Measurements from ENCODE around the gene BLTP3A. TPM values are rescaled to one million over a fixed set of nuclear protein-coding genes. Genes with fewer than 3 reads are reported as not detected.
"Not testable (repeated sequence)": the region's sequence is repeated elsewhere in the genome, so short reads cannot be mapped to it uniquely, and the experiment has no call there.

The BLTP3A gene
- polyA plus RNA-seq, 1 of the 3 experiments (the other 2 are of a cell fraction) = 3.1 TPM

DNA sequence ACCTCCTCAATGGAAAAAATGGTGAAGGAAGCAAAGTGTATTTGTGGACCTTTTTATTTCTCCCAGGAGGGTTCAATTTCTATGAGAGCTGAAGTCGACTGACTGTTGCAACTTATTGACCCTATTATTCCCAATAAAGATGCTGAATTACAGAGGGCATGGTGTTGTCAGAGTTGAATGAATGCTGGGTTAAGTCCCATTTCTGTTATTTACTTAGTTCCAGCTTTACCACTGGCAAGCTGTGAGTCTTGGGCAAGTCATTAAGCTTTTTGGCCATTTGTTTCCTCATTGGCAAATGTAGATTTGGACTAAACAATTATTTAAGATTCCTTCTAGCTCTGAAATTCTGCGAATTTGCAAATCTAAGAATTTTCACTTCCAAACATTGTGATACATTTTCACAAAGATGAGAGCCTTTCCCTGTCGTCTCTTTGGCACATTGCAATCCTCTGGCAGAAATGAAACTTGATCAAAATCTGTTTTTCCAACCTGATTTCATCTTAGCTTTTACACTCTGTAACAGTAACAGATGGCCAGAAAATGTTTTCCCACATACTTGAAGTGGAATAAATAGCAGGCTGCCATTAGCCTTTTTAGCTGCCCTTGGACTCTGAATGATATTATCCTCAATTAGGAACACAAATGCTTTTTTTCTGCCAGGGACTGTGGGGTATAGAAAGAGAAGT, 21.3 kb downstream of the BLTP3A start:
- Histone ChIP-seq H3K4me2 (no peak overlapping the region), H3K36me3 (replicated peaks in 1 of 2; ENCODE audit: control insufficient read depth in 1 of 2, insufficient read depth in 2 of 2, low read length in 1 of 2) (no peaks in the 10 kb centered on the region), H4K20me1 (ENCODE audit: insufficient read depth) (peaks cover 8% of the 10 kb centered on the region; the same call in 1 of the 2 replicates), H3K9me2 (no peaks in the 10 kb centered on the region), H3K4me1 (ENCODE audit: control insufficient read depth in 1 of 2, insufficient read depth in 2 of 2, low read depth in 1 of 2, low read length in 1 of 2) (peaks cover 0 to 7% of the 10 kb centered on the region in 2 experiments; a peak in 2 of 4 replicates), H3K27me3 (ENCODE audit: insufficient read depth) (no peaks in the 10 kb centered on the region), H3K4me3 (ENCODE audit: low read depth in 2 of 2, low read length in 1 of 2) (no peak overlapping the region), H3K9ac (no peak overlapping the region), H3F3A (replicated peaks; ENCODE audit: insufficient read depth) (peaks cover 11% of the 10 kb centered on the region), H3K9me3 (no peaks in the 10 kb centered on the region), H3K79me2 (ENCODE audit: insufficient read depth) (peaks cover 14% of the 10 kb centered on the region), H3K27ac (ENCODE audit: low read depth in 2 of 2, low read length in 1 of 2) (peak overlapping the region in 1 of 2 experiments; percentile 7; a peak in 1 of 4 replicates), H2AFZ (ENCODE audit: low read depth) (no peak overlapping the region)
- peak; percentile 91 for TF ChIP-seq RCOR1 (IDR thresholded peaks at IDR 0.05; ENCODE audit: low read length)
- no peak for TF ChIP-seq NRF1 (IDR thresholded peaks at IDR 0.05; ENCODE audit: low read depth, low read length)
- no peak for TF ChIP-seq MEF2A (IDR thresholded peaks at IDR 0.05; ENCODE audit: borderline replicate concordance, low read depth)
- no peak for TF ChIP-seq FOXJ3 (CRISPR knock-in tag; IDR thresholded peaks at IDR 0.05)
- TF ChIP-seq GATA2 (CRISPR knock-in tag; IDR thresholded peaks at IDR 0.05) = peak; percentile 58
- no peak for TF ChIP-seq SMC3 (IDR thresholded peaks at IDR 0.05; ENCODE audit: low read depth, low read length)
- no peak for TF ChIP-seq TCF12 (IDR thresholded peaks at IDR 0.05)
- POLR2A ChIA-PET = interaction anchor here (1.0 kb wide), 1 partner anchor 22 kb away, joined by 3 read pairs; the partner anchor contains the start of gene BLTP3A
- WGBS (ENCODE audit: low lambda C conversion rate) = 38% methylated on average over 3 of the region's 3 CpGs
- CTCF ChIA-PET = interaction anchor here (0.9 to 1.4 kb wide), 4 partner anchors 12 to 56 kb away, joined by 3 to 6 read pairs (median 4); partner anchors contain the start of genes BLTP3A and SNRPC
- peak; percentile 44 for DNase-seq

DNA sequence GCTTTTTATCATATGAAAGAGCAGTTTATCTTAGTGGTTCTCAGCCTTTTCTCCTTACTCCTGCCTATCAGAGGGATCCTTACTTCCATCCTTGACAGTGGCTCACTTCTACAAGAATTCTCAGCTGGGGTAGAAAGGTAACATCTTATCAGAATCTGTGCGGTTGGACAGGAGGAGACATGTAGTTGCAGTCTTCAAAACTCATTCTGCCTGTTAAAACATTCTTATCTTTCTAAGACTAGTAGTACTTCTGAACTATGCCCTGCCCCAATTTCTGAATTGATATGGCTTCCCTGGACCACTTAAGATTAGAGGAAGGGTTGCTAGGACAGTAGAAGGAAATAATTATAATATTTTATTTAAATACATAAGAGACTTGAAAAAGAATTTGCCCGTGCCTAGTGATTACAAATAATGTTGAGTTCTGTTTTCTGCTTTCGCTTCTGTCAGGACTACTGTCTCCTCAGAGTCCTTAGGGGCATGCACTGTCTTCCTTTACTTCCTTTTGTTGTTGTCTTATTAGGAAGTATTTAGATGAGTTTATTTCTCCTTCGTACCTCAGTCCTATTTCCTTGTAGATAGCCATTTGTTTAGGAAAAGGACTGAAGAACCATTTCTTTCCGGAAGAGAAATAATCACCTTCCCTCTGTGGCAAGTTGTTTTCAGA, 24.9 kb downstream of the BLTP3A start:
- Histone ChIP-seq H3K36me3 (replicated peaks in 1 of 2; ENCODE audit: control insufficient read depth in 1 of 2, insufficient read depth in 2 of 2, low read length in 1 of 2) (no peaks in the 10 kb centered on the region), H3K27me3 (ENCODE audit: insufficient read depth) (no peaks in the 10 kb centered on the region), H4K20me1 (ENCODE audit: insufficient read depth) (0 out of 2 replicates have a peak, but pooled peaks cover 3% of the 10 kb centered on the region), H2AFZ (ENCODE audit: low read depth) (no peak overlapping the region), H3K4me2 (no peak overlapping the region), H3K9me3 (no peaks in the 10 kb centered on the region), H3K9me2 (no peaks in the 10 kb centered on the region), H3K4me3 (ENCODE audit: low read depth in 2 of 2, low read length in 1 of 2) (no peak overlapping the region), H3K27ac (ENCODE audit: low read depth in 2 of 2, low read length in 1 of 2) (no peak overlapping the region), H3K9ac (no peak overlapping the region), H3F3A (replicated peaks; ENCODE audit: insufficient read depth) (no peaks in the 10 kb centered on the region), H3K79me2 (ENCODE audit: insufficient read depth) (peaks cover 7% of the 10 kb centered on the region), H3K4me1 (ENCODE audit: control insufficient read depth in 1 of 2, insufficient read depth in 2 of 2, low read depth in 1 of 2, low read length in 1 of 2) (peaks cover 0 to 2% of the 10 kb centered on the region in 2 experiments; a peak in 2 of 4 replicates)
- POLR2A ChIA-PET = no interaction called here
- DNase-seq = no peak
- TF ChIP-seq FOXJ3 (CRISPR knock-in tag; IDR thresholded peaks at IDR 0.05) = no peak
- TF ChIP-seq FOSL2 (IDR thresholded peaks at IDR 0.05; ENCODE audit: borderline replicate concordance, low read depth) = no peak
- TF ChIP-seq POLR2AphosphoS5 (IDR thresholded peaks at IDR 0.05; ENCODE audit: low read depth, low read length) = no peak
- CTCF ChIA-PET = interaction anchor here (0.7 to 1.0 kb wide), 2 partner anchors 9 to 16 kb away, joined by 3 read pairs; no protein-coding TSS in a partner anchor
- WGBS (ENCODE audit: low lambda C conversion rate) = 94% methylated on average over 5 of the region's 5 CpGs

GRCh38 chr6:34817446-34817845, 25.6 kb downstream of the BLTP3A start:
- 73% methylated on average over 1 of the region's 1 CpG for WGBS (ENCODE audit: low lambda C conversion rate)
- Histone ChIP-seq H3K9me3 (no peaks in the 10 kb centered on the region), H4K20me1 (ENCODE audit: insufficient read depth) (0 out of 2 replicates have a peak, but pooled peaks cover 3% of the 10 kb centered on the region), H3K4me2 (no peak overlapping the region), H3F3A (replicated peaks; ENCODE audit: insufficient read depth) (no peaks in the 10 kb centered on the region), H3K9me2 (no peaks in the 10 kb centered on the region), H3K4me1 (ENCODE audit: control insufficient read depth in 1 of 2, insufficient read depth in 2 of 2, low read depth in 1 of 2, low read length in 1 of 2) (peaks cover 0 to 2% of the 10 kb centered on the region in 2 experiments; a peak in 2 of 4 replicates), H3K79me2 (ENCODE audit: insufficient read depth) (no peaks in the 10 kb centered on the region; the same call in 1 of the 2 replicates), H2AFZ (ENCODE audit: low read depth) (no peak overlapping the region), H3K9ac (no peak overlapping the region), H3K36me3 (replicated peaks in 1 of 2; ENCODE audit: control insufficient read depth in 1 of 2, insufficient read depth in 2 of 2, low read length in 1 of 2) (no peaks in the 10 kb centered on the region), H3K27me3 (ENCODE audit: insufficient read depth) (no peaks in the 10 kb centered on the region), H3K4me3 (ENCODE audit: low read depth in 2 of 2, low read length in 1 of 2) (no peak overlapping the region), H3K27ac (ENCODE audit: low read depth in 2 of 2, low read length in 1 of 2) (no peak overlapping the region)
- CTCF ChIA-PET = no interaction called here
- TF ChIP-seq MXI1 (IDR thresholded peaks at IDR 0.05; ENCODE audit: low read depth, low read length) = no peak
- no peak for TF ChIP-seq JUND (IDR thresholded peaks at IDR 0.05)
- TF ChIP-seq CHD2 (IDR thresholded peaks at IDR 0.05; ENCODE audit: low read length, partially characterized antibody) = no peak
- POLR2A ChIA-PET = no interaction called here
- no peak for DNase-seq

GRCh38 chr6:34818872-34819570, 27.1 kb downstream of the BLTP3A start:
- POLR2A ChIA-PET; CTCF ChIA-PET; H3K27me3 ChIP-seq (ENCODE audit: insufficient read depth); H4K20me1 ChIP-seq (ENCODE audit: insufficient read depth); H3K27ac ChIP-seq (ENCODE audit: low read depth in 2 of 2, low read length in 1 of 2); H3K79me2 ChIP-seq (ENCODE audit: insufficient read depth); H3K4me3 ChIP-seq (ENCODE audit: low read depth in 2 of 2, low read length in 1 of 2); H2AFZ ChIP-seq (ENCODE audit: low read depth); H3K9ac ChIP-seq; H3K36me3 ChIP-seq (replicated peaks in 1 of 2; ENCODE audit: control insufficient read depth in 1 of 2, insufficient read depth in 2 of 2, low read length in 1 of 2); H3K4me2 ChIP-seq; H3K4me1 ChIP-seq (ENCODE audit: control insufficient read depth in 1 of 2, insufficient read depth in 2 of 2, low read depth in 1 of 2, low read length in 1 of 2); H3K9me2 ChIP-seq; H3K9me3 ChIP-seq; H3F3A ChIP-seq (replicated peaks; ENCODE audit: insufficient read depth); DNase-seq: not testable (repeated sequence)
- 94% methylated on average over 4 of the region's 4 CpGs for whole genome bisulfite sequencing (ENCODE audit: low lambda C conversion rate)
